ENCODE data around the gene LBX1.
"Not testable (repeated sequence)": the region's sequence is repeated elsewhere in the genome, so short reads cannot be mapped to it uniquely, and the experiment has no call there.

LBX1 gene

GRCh38 chr10:101215397-101216206 is 13.7 kb downstream of the LBX1 start:
- ChIA-PET POLR2A (no interaction called here), CTCF (interaction anchor here (0.9 to 5.5 kb wide), 21 partner anchors 8 to 625 kb away, joined by 3 to 103 read pairs (median 5); partner anchors contain the start of genes DPCD, LBX1 and POLL)
- DNase-seq (ENCODE audit: extremely low spot score): no peak
- no peak for TF ChIP-seq CTCF (IDR thresholded peaks at IDR 0.05; ENCODE audit: control extremely low read depth, extremely low read depth, low read depth, missing control alignments)

- POLR2A ChIA-PET: no interaction called here
- CTCF ChIA-PET: interaction anchor here (0.7 to 5.5 kb wide), 86 partner anchors 8 to 858 kb away, joined by 3 to 103 read pairs (median 4); partner anchors contain the start of genes DPCD, KAZALD1, LBX1 and POLL
Measured at GRCh38 chr10:101214446-101215396, 14.5 kb downstream of the LBX1 start.

GRCh38 chr10:101208543-101208942 is 20.7 kb downstream of the LBX1 start:
- DNase-seq (ENCODE audit: extremely low spot score): no peak
- CTCF ChIA-PET: interaction anchor here (2.9 to 3.2 kb wide), 2 partner anchors 67 to 83 kb away, joined by 11 to 12 read pairs; no protein-coding TSS in a partner anchor
- TF ChIP-seq CTCF (IDR thresholded peaks at IDR 0.05; ENCODE audit: control extremely low read depth, extremely low read depth, low read depth, missing control alignments): no peak
- POLR2A ChIA-PET: no interaction called here

More at GRCh38 chr10:101214446-101215396, 14.5 kb downstream of the LBX1 start:
- peak; percentile 88 for TF ChIP-seq CTCF (IDR thresholded peaks at IDR 0.05; ENCODE audit: control extremely low read depth, extremely low read depth, low read depth, missing control alignments)
- peak; percentile 79 for DNase-seq (ENCODE audit: extremely low spot score)

- POLR2A ChIA-PET: no interaction called here
- DNase-seq (ENCODE audit: extremely low spot score): no peak
- TF ChIP-seq CTCF (IDR thresholded peaks at IDR 0.05; ENCODE audit: control extremely low read depth, extremely low read depth, low read depth, missing control alignments): no peak
- CTCF ChIA-PET: interaction anchor here (1.0 to 1.1 kb wide), 2 partner anchors 15 to 173 kb away, joined by 3 to 4 read pairs; no protein-coding TSS in a partner anchor
Measured at GRCh38 chr10:101207026-101207425, 22.2 kb downstream of the LBX1 start.

- DNase-seq (ENCODE audit: extremely low spot score); CTCF ChIA-PET; POLR2A ChIA-PET: not testable (repeated sequence)
Measured at GRCh38 chr10:101202667-101203066, 26.6 kb downstream of the LBX1 start.

- CTCF ChIA-PET: interaction anchor here (1.0 to 1.8 kb wide), 2 partner anchors 16 to 56 kb away, joined by 4 to 9 read pairs; no protein-coding TSS in a partner anchor
- DNase-seq (ENCODE audit: extremely low spot score): not testable (repeated sequence)
- POLR2A ChIA-PET: interaction anchor here (0.7 kb wide), 1 partner anchor 139 kb away, joined by 3 read pairs; no protein-coding TSS in a partner anchor
Measured at GRCh38 chr10:101198326-101198977, 30.8 kb downstream of the LBX1 start.

GRCh38 chr10:101195921-101196320 is 33.3 kb downstream of the LBX1 start:
- no peak for DNase-seq (ENCODE audit: extremely low spot score)
- CTCF ChIA-PET: interaction anchor here (1.9 to 2.0 kb wide), 2 partner anchors 18 to 34 kb away, joined by 5 to 15 read pairs; no protein-coding TSS in a partner anchor
- TF ChIP-seq CTCF (IDR thresholded peaks at IDR 0.05; ENCODE audit: control extremely low read depth, extremely low read depth, low read depth, missing control alignments): no peak
- POLR2A ChIA-PET: no interaction called here

Data from GM10248 (cell line).